Lower lobe of right lung (tissue), 2 donors: Measurements from ENCODE around the gene ANKS6. TPM values are rescaled to one million over a fixed set of nuclear protein-coding genes. Genes with fewer than 3 reads are reported as not detected.
A peak's percentile ranks its signal among the peaks of the same experiment; 100 is the strongest.

Source experiments
- ATAC-seq, 2 donors: fragments of 200-7000 bp; cut with Tn5 transposase; one replicate each; pipeline ENCODE4 v1.9.1; 2020 to 2022; ENCODE audit warnings: mild to moderate bottlenecking in 2 of 2, moderate library complexity in 2 of 2
- DNase-seq: peaks from one replicate; pipeline ENCODE4 v3.0.0-alpha.2; 2020
- H3K27ac ChIP-seq: fragments of 200-600 bp; one replicate; pipeline ENCODE4 v1.8.0; 2022
- H3K27me3 ChIP-seq: fragments of 200-600 bp; one replicate; pipeline ENCODE4 v1.8.0; 2022; ENCODE audit warnings: low read depth
- H3K36me3 ChIP-seq: fragments of 200-600 bp; one replicate; pipeline ENCODE4 v1.8.0; 2022; ENCODE audit warnings: mild to moderate bottlenecking
- H3K4me1 ChIP-seq: fragments of 200-600 bp; one replicate; pipeline ENCODE4 v1.8.0; 2022
- H3K4me3 ChIP-seq: fragments of 200-600 bp; one replicate; pipeline ENCODE4 v1.8.0; 2022; ENCODE audit warnings: mild to moderate bottlenecking
- H3K9me3 ChIP-seq: fragments of 200-600 bp; one replicate; pipeline ENCODE4 v1.8.0; 2022
- CTCF ChIP-seq: fragments of 200-600 bp; IDR thresholded peaks from one replicate; pipeline ENCODE4 v1.8.0; 2022; ENCODE audit warnings: antibody characterized with exemption, mild to moderate bottlenecking
- intact Hi-C: fragments of 100-400 bp; cut with DNase I; formaldehyde crosslinking; loops from one replicate; pipeline ENCODE4 v1.11.0; 2022
- total RNA-seq: library from RNA; stranded (reverse); fragmentation: NEBNext Ultra II Directional; extraction: Animal tissue kit (Norgen Biotek cat#: 25700); gene quantifications from one replicate; pipeline ENCODE4 v1.2.1, GENCODE V29; 2021
- donor health status: DM: no; HTN: yes; CAD: no; lungs with severe emphysema.

Gene ANKS6
- total RNA-seq, 1 donor from 2014 or later, result 16.5 TPM

GRCh38 chr9:98815391-98815951, 19.1 kb upstream of the ANKS6 start:
- DNase-seq (no peak), ATAC-seq (no peak)
- intact Hi-C loops, result no loop called here
- H3K27ac ChIP-seq, result no peak overlapping the region
- no peaks in the 10 kb centered on the region for H3K27me3 ChIP-seq
- no peaks in the 10 kb centered on the region for H3K36me3 ChIP-seq
- H3K4me1 ChIP-seq, result no peaks in the 10 kb centered on the region
- no peak overlapping the region for H3K4me3 ChIP-seq
- TF ChIP-seq CTCF, result no peak
- no peaks in the 10 kb centered on the region for H3K9me3 ChIP-seq

GRCh38 chr9:98811051-98811650, 14.8 kb upstream of the ANKS6 start:
- no peak overlapping the region for H3K4me3 ChIP-seq
- no peaks in the 10 kb centered on the region for H3K36me3 ChIP-seq
- ATAC-seq, result peak in 1 of 2 donors; percentile 36
- peaks cover 12% of the 10 kb centered on the region for H3K27me3 ChIP-seq
- intact Hi-C loops, result no loop called here
- H3K4me1 ChIP-seq, result peaks cover 20% of the 10 kb centered on the region
- DNase-seq, result no peak
- TF ChIP-seq CTCF, result no peak
- no peaks in the 10 kb centered on the region for H3K9me3 ChIP-seq
- H3K27ac ChIP-seq, result no peak overlapping the region

- H3K9me3 ChIP-seq, result no peaks in the 10 kb centered on the region
- intact Hi-C loops, result no loop called here
- H3K27me3 ChIP-seq, result peaks cover 12% of the 10 kb centered on the region
- H3K36me3 ChIP-seq, result no peaks in the 10 kb centered on the region
- DNase-seq (no peak), ATAC-seq (no peak)
- H3K4me1 ChIP-seq, result peaks cover 20% of the 10 kb centered on the region
- no peak overlapping the region for H3K4me3 ChIP-seq
- peak overlapping the region; percentile 62 for H3K27ac ChIP-seq
- TF ChIP-seq CTCF, result no peak
Observed at GRCh38 chr9:98810102-98810842, 13.9 kb upstream of the ANKS6 start.

GRCh38 chr9:98809311-98810101, 13.2 kb upstream of the ANKS6 start:
- Histone ChIP-seq H3K36me3 (no peaks in the 10 kb centered on the region), H3K4me1 (peaks cover 20% of the 10 kb centered on the region), H3K9me3 (no peaks in the 10 kb centered on the region), H3K27me3 (peaks cover 12% of the 10 kb centered on the region), H3K27ac (peak overlapping the region; percentile 62), H3K4me3 (no peak overlapping the region)
- no peak for TF ChIP-seq CTCF
- peak; percentile 35 to 65 for ATAC-seq
- intact Hi-C loops, result no loop called here
- no peak for DNase-seq

GRCh38 chr9:98808875-98809274, 12.5 kb upstream of the ANKS6 start:
- Histone ChIP-seq H3K36me3 (no peaks in the 10 kb centered on the region), H3K4me1 (peaks cover 20% of the 10 kb centered on the region), H3K27ac (peak overlapping the region; percentile 62), H3K9me3 (no peaks in the 10 kb centered on the region), H3K27me3 (peaks cover 12% of the 10 kb centered on the region), H3K4me3 (peak overlapping the region; percentile 63)
- ATAC-seq (peak; percentile 15 to 41), DNase-seq (no peak)
- no peak for TF ChIP-seq CTCF
- intact Hi-C loops, result no loop called here
